Activated naive CD4-positive, alpha-beta T cell treated with Interleukin-2 at 50 U/mL for 16 hours (primary cell): Measurements from ENCODE around the gene CDK14.
"Not testable (repeated sequence)": the region's sequence is repeated elsewhere in the genome, so short reads cannot be mapped to it uniquely, and the experiment has no call there.

ENCODE experiments used
- DNase-seq: peaks from one replicate; pipeline ENCODE4 v3.0.0-alpha.2; 2020

The CDK14 gene

GRCh38 chr7:90763108-90763507 lies 167.0 kb downstream of the CDK14 start:
- DNase-seq, result no peak

GRCh38 chr7:90764848-90765570 lies 168.9 kb downstream of the CDK14 start:
- no peak for DNase-seq

GRCh38 chr7:90766814-90767564 lies 170.9 kb downstream of the CDK14 start:
- no peak for DNase-seq

GRCh38 chr7:90768301-90768700 lies 172.2 kb downstream of the CDK14 start:
- DNase-seq, result no peak

GRCh38 chr7:90769036-90769435 lies 172.9 kb downstream of the CDK14 start:
- no peak for DNase-seq

- not testable (repeated sequence) for DNase-seq
Measured at GRCh38 chr7:90769566-90769965, 173.4 kb downstream of the CDK14 start.

GRCh38 chr7:90771281-90771680 lies 175.2 kb downstream of the CDK14 start:
- DNase-seq, result no peak

- DNase-seq, result no peak
Measured at GRCh38 chr7:90772410-90772809, 176.3 kb downstream of the CDK14 start.

GRCh38 chr7:90773269-90773668 lies 177.1 kb downstream of the CDK14 start:
- no peak for DNase-seq

GRCh38 chr7:90774706-90775105 lies 178.6 kb downstream of the CDK14 start:
- DNase-seq, result no peak

GRCh38 chr7:90775383-90775965 lies 179.4 kb downstream of the CDK14 start:
- no peak for DNase-seq

- DNase-seq, result no peak
Measured at GRCh38 chr7:90777041-90777440, 180.9 kb downstream of the CDK14 start.

- DNase-seq, result no peak
Measured at GRCh38 chr7:90777465-90777864, 181.3 kb downstream of the CDK14 start.

GRCh38 chr7:90777886-90778285 lies 181.8 kb downstream of the CDK14 start:
- no peak for DNase-seq

GRCh38 chr7:90788052-90788451 lies 191.9 kb downstream of the CDK14 start:
- DNase-seq, result no peak

GRCh38 chr7:90789736-90790306 lies 193.7 kb downstream of the CDK14 start:
- DNase-seq, result no peak

- DNase-seq, result no peak
Measured at GRCh38 chr7:90791596-90791995, 195.5 kb downstream of the CDK14 start.

GRCh38 chr7:90792301-90792700 lies 196.2 kb downstream of the CDK14 start:
- DNase-seq, result no peak

- DNase-seq, result not testable (repeated sequence)
Measured at GRCh38 chr7:90794234-90794633, 198.1 kb downstream of the CDK14 start.

- DNase-seq, result no peak
Measured at GRCh38 chr7:90797596-90797995, 201.5 kb downstream of the CDK14 start.

GRCh38 chr7:90804370-90804769 lies 208.2 kb downstream of the CDK14 start:
- no peak for DNase-seq

- not testable (repeated sequence) for DNase-seq
Measured at GRCh38 chr7:90815552-90815951, 219.4 kb downstream of the CDK14 start.

- no peak for DNase-seq
Measured at GRCh38 chr7:90816511-90817142, 220.5 kb downstream of the CDK14 start.
